ENCODE results near the gene EXOC3. TPM values are rescaled to one million over a fixed set of nuclear protein-coding genes. Genes with fewer than 3 reads are reported as not detected.
"Not testable (repeated sequence)": the region's sequence is repeated elsewhere in the genome, so short reads cannot be mapped to it uniquely, and the experiment has no call there.

Gene EXOC3
- 34.3 and 42.4 TPM in 2 replicates for total RNA-seq (2014; rRNA removed; shearing (Covaris generic))

GRCh38 chr5:442335-443238 is at the start of gene EXOC3:
TSS of gene EXOC3 (plus strand) at chr5:443176. CDS start at chr5:446206, 3,030 bp downstream.
- DNase-seq (ENCODE audit: low spot score) = peak; percentile 64

- DNase-seq (ENCODE audit: low spot score) = no peak
Measured at GRCh38 chr5:393846-394275, 49.1 kb upstream of the EXOC3 start.

GRCh38 chr5:394671-395155 is 48.3 kb upstream of the EXOC3 start:
- no peak for DNase-seq (ENCODE audit: low spot score)

- no peak for DNase-seq (ENCODE audit: low spot score)
Measured at GRCh38 chr5:395156-395920, 47.6 kb upstream of the EXOC3 start.

- no peak for DNase-seq (ENCODE audit: low spot score)
Measured at GRCh38 chr5:395921-396530, 47.0 kb upstream of the EXOC3 start.

GRCh38 chr5:396531-396961 is 46.4 kb upstream of the EXOC3 start:
- no peak for DNase-seq (ENCODE audit: low spot score)

- DNase-seq (ENCODE audit: low spot score) = not testable (repeated sequence)
Measured at GRCh38 chr5:398141-398474, 44.9 kb upstream of the EXOC3 start.

GRCh38 chr5:398475-399295 is 44.3 kb upstream of the EXOC3 start:
- no peak for DNase-seq (ENCODE audit: low spot score)

GRCh38 chr5:399296-400281 is 43.4 kb upstream of the EXOC3 start:
- peak; percentile 98 for DNase-seq (ENCODE audit: low spot score)

GRCh38 chr5:400282-401145 is 42.5 kb upstream of the EXOC3 start:
- DNase-seq (ENCODE audit: low spot score) = no peak

GRCh38 chr5:401146-402034 is 41.6 kb upstream of the EXOC3 start:
- no peak for DNase-seq (ENCODE audit: low spot score)

- not testable (repeated sequence) for DNase-seq (ENCODE audit: low spot score)
Measured at GRCh38 chr5:402219-402614, 40.8 kb upstream of the EXOC3 start.

GRCh38 chr5:402615-403359 is 40.2 kb upstream of the EXOC3 start:
- DNase-seq (ENCODE audit: low spot score) = no peak

- DNase-seq (ENCODE audit: low spot score) = no peak
Measured at GRCh38 chr5:403995-404394, 39.0 kb upstream of the EXOC3 start.

- DNase-seq (ENCODE audit: low spot score) = no peak
Measured at GRCh38 chr5:404666-405241, 38.2 kb upstream of the EXOC3 start.

- DNase-seq (ENCODE audit: low spot score) = no peak
Measured at GRCh38 chr5:405421-405820, 37.6 kb upstream of the EXOC3 start.

- DNase-seq (ENCODE audit: low spot score) = no peak
Measured at GRCh38 chr5:406041-406440, 36.9 kb upstream of the EXOC3 start.
